Stimulated activated CD8-positive, alpha-beta memory T cell treated with anti-CD3 and anti-CD28 coated beads, Interleukin-7, amount 100 ng/mL, for 24 hours (primary cell): ENCODE data around the gene ALDOA.
"Not testable (repeated sequence)": the region's sequence is repeated elsewhere in the genome, so short reads cannot be mapped to it uniquely, and the experiment has no call there.

ENCODE experiments used
- DNase-seq: peaks from one replicate; pipeline ENCODE4 v3.0.0-alpha.2; 2020; ENCODE audit warnings: low read depth

The ALDOA gene

DNA sequence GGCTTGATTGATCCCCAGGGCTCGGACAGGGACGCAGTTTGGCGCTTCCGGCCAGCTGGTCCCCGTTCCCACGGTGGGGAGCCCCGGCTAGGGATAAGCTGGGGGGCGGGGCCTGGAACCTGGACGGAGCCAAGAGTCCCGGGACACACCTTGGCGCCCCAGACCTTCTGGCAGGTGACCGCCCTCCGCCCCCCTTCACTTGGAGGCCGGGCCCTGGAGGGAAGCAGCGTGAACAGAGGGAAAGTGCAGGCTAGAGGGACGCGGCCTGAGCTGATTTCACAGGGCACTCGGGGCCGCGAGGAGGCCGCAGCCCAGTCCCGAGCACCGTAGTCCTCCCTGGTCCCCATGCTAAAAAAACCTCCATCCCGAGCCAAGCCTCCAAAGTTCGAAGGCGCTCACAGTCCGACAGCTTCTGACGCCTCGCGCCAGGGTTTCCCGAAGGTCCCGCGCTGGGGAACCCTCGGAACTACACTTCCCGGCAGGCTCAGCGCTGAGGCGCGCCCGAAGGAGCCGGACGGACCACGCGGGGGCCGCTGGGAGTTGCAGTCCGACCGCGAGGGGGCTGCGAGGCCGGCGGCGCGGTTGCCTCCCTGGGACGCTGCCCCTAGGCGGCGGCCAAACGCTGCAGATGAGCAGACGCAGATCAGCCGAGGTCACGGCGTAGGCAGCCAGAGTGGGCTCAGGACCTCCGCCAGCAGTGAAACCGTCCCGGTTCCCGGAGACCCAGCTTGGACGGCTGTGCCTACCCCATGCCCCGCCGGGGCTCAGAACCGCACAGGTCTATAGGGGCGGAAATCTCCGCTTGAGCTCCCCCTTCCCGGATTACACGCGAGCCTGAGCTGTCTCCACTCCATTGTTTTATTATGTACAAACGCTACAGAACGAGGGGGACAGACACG lies 26.2 kb downstream of the ALDOA start, which contains the start of gene TBX6:
TSS of gene TBX6 (minus strand) at position 451 of the 899 bp plus-strand sequence. CDS start 731 bp downstream, outside the sequence.
- DNase-seq = peak; percentile 81

DNA sequence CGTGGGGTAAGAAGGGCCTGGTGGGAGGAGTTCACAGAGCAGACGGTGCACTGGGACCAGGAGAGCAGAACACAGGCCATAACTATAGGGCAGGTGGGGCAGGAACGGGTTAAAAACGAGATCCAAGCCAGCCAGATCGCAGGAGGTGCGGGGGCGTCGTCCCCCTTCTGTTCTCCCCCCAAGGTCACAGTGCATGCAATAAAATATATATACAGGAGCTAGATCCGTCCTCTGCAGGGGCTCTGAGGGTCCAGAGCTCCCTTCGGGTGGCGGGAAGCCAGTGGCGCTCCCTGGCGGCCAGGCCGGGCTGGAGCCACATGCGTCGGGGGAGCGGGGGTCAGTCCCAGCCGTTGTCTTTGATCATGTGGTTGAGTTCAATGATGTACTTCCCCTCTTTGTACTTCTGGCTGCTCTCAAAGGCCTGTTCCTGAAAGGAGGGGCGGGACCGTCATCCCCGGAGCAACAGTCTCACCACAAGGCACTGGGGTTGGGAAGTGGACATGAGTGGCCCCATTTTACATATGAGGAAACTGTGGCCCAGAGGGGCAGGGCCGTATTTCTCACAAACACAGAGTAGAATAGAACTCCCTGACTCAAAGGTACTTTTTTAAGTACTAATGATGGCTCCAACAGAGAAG lies 26.9 kb downstream of the ALDOA start:
- DNase-seq = peak; percentile 26

DNA sequence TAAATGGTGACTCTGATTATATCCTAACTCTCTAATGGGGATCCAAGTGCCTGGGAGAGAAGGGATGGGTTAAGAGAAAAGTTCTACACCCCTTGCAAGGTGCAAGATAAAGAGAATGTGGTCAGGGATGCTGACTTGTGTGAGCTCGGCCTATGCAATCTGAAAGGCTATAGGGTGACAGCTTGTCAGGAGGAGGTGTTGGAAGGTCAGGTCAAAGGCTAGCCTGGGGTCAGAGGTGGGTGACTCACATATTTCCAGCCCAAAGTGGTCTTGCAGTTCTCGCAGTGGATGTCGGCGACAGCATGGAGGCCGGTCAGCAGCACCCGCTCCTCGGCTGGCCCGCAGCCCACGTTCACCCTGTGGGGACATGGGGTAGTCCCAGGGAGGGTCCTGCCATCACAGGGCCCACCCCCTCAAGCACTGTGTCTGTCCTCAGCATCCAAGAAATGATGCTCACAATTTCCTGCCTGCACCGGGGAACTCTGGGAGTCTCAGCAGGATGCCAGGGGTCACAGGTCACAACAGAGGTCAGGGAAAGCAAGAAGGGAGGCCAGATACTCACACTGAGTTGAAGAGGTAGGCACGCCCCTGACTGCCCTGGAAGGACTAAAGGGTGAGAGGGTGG lies 29.1 kb downstream of the ALDOA start:
- no peak for DNase-seq

DNA sequence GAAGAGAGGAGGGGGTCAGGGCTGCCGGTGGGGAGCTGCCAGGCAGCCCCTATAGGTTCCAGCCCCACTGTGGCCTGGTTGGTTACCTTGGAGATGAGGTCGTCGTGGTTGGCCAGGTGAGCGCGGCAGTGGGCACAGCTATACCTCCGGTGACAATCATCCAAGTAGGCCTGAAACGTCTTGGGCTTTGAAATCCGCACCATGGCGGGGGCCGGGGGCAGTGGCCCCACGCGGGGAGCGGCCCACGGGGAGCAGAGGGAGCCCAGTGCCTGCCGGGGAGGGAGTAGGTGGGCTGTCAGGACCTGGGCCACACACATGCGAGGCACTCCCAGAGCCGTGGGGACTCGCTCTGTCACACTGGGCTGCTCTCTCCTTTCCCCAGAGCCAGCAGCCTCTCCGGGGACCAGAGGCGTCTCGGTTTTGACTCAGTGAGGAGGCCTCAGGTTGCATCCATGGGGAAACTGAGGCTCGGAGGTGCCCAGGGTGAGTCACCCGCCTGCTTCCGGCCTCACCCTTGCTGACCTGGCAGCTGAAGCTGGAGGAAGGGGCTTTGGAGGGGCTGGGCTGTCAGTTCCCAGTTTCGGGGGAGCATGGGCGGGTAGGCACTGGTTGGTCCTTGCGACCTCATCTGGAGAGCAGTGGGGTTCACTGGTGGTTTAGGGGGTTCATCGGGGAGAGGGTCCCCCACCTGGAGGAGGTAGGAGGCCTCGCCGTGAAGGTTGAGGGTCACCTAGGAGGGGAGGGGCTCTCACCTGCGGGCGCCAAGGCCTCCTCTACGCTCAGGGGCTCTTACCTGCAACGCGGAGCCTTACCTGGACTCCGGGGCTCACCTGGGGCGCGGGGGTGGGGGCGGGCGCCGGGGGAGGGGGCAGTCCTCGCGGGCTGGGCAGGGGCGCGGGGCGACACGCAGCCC lies 29.9 kb downstream of the ALDOA start:
- DNase-seq = no peak

DNA sequence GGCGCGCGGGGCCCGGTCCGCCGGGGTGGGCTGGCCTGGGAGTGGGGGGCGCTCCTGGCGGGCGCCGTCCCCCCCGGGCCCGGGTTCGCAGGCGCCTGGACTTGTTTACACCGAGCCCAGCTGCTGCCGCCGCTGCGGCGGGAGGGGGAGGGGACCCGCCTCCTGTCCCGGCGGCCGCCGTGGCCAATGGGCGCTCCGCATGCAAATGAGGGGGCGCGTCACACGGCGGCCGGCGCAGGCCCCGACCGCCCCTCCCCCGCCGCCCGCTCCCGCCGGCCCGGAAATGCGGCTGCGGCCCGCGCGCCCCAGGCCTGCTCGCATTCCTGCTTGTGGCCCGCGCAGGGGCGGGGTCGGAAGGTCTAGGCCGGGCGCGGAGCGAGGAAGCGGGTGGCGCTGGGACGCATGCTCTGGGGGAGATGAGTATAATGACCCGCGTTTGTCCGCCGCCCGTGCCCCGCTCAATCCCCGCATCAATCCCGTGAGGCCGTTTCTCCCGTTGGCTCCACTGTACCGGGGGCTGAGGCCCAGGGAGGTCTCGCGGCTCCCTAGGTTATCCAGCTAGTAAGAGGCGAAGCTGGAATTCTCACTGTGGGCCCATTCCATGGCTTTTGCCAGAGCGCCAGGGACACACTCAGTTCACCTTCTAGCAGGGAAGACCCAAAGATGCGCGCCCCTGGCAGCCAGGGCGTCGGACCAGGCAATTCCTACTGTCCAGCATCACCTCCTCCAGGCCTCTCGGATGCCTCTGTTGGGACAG lies 30.7 kb downstream of the ALDOA start, which contains the start of gene YPEL3:
TSS of gene YPEL3 (minus strand) at position 109 of the 757 bp plus-strand sequence. CDS start 731 bp downstream, outside the sequence.
- DNase-seq = peak; percentile 67

- no peak for DNase-seq
These were observed 31.5 kb downstream of the ALDOA start for GRCh38 chr16:30096862-30097563.

DNA sequence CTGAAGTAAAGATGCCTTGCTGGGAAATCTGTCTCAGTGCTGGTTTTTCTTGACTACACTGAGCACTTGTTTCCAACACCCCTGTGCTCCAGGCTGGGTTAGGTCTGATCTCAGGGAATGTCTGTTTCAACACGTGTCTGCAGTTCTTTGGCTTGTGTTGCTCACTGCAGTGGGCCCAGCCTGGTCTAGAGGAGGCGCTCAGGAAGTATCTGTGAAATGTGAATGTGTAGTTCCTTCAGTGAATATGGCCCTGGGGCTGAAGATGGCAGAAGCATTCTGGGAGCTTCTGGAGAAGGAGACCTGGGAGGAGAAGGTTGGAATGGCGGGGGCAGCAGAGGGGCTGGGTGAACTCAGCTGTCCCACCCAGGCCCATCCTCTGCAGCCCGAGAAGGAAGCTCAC lies 38.5 kb downstream of the ALDOA start:
- DNase-seq = no peak

DNA sequence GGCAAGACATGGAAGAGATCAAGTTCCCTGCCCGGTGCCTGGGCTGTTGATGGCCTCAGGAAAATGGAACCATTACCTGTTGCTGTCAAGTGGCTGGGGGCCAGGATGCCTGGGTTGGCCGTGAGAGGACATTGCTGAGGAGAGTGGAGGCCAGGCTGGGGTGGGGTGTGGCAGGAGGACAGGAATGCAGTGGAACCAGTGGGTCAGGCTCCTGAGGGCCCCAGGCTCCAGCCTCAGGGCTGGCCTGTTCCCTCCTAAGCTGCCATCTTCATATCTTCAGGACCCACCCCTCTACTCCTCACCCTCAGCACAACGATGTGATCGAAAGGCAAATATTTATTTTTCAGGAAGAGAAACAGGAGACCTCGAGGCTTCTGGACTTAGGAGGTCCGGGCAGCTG lies 38.9 kb downstream of the ALDOA start:
- DNase-seq = no peak

GRCh38 chr16:30108059-30108850 lies 42.7 kb downstream of the ALDOA start:
- no peak for DNase-seq

GRCh38 chr16:30110661-30111060 lies 45.1 kb downstream of the ALDOA start:
- no peak for DNase-seq

- peak; percentile 37 for DNase-seq
These were observed 46.9 kb downstream of the ALDOA start for GRCh38 chr16:30112197-30113030.

DNA sequence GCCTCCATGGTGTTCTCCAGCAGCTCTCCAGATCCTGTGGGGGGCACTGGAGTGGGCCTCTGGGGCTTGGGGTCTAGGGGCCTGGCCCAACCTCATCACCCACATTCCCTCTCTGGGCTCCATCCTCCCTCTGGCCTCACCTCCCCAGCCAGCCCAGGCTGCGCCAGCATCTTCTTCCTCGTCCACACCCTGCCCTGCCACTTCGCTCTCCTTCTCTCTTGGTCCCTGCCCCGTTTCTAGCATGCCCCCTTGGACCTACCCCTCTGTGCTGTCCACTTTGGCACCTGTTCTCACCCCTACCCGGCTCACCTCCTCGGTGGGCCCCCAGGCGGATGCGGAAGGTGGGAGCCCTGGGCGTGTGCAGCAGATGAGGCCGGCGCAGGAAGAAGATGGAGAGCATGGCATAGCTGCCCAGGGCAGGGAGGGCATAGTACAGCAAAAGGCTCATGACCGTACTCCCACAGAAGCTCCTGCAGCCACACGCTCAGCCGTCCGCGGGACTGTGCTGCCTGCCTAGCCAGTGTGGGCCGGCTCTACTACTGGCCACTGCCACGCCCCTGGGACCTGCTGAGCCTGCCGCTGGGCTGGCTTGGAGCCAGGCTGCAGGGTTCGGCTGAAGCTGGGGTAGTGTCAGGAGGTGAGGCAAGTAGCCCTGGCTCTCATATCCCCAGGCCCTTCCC lies 47.6 kb downstream of the ALDOA start, which contains the start of gene GDPD3:
TSS of gene GDPD3 (minus strand) at position 507 of the 680 bp plus-strand sequence. CDS start at position 448, 59 bp downstream.
- DNase-seq = no peak

DNA sequence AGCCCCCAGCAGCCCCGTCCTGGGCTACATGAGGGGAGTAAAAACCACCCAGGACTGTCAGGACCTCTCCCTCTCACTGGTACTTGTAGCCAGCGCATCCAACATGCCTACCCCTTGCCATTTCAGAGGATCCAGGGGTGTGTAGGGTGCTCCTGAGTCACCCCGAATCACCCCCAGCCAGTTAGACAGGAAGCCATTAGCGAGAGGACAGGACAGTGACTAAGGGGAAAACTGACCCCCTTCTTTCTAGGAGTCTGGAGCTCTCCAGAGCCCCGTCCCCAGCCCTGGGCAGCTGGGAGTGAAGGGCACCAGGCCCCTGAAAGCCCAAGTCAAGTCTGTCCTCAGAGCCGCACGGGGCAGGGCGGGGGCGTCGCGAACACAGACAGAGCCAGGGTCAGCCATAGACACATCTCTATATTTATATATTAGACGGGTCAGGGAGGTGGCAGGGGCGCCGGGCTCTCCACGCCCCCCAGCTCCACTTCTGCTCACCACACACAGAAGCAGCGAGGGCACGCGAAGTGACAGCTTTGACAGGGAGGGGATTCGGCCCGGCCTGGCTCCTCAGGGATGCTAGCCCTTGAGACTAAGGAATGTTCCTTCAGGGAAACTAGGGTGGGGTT lies 48.3 kb downstream of the ALDOA start:
- DNase-seq = no peak

- no peak for DNase-seq
These were observed 48.9 kb downstream of the ALDOA start for GRCh38 chr16:30114411-30114810.

DNA sequence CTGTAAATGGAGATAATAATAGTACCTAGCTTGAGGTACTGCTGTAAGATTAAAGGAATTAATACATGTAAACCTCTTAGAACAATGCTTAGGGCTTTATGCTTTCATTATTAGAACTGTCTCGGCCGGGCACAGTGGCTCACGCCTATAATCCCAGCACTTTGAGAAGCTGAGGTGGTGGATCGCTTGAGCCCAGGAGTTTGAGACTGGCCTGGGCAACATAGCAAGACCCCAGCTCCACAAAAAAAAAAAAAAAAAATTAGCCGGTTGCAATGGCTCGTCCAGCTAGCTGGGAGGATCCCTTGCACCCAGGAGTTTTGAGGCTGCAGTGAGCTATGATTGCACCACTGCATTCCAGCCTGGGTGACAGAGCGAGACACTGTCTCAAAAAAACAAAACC lies 49.3 kb downstream of the ALDOA start:
- DNase-seq = not testable (repeated sequence)

GRCh38 chr16:30115238-30115637 lies 49.7 kb downstream of the ALDOA start:
- no peak for DNase-seq
